Inferior parietal cortex (tissue), 1 donor: ENCODE results near the gene GRXCR1.

Experiments
- DNase-seq: peaks from one replicate; pipeline ENCODE4 v3.0.0-alpha.2; 2016; ENCODE audit errors: extremely low spot score

Gene GRXCR1

DNA sequence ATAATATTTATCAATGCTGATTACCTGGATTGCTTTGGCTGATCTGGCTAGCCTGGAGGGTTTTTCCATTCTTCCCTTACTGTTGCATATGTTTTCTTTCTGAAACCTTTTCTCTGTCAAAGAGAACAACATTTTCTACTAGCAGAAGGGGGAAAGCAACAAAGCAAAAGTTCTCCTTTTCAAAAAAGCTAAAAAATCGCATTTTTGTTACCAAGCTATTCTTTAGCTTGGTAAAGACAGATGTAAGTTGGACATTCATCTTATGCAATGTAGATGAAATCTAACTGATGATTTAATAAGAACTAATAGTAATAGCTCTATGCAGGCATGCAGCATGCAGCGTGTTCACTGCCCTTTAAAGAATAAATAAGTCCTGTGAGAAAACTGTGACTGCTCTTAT is at the start of gene GRXCR1:
Gene GRXCR1 (plus strand): TSS at position 301 of the 400 bp plus-strand sequence. CDS start 554 bp downstream, outside the sequence.
- DNase-seq, result no peak

DNA sequence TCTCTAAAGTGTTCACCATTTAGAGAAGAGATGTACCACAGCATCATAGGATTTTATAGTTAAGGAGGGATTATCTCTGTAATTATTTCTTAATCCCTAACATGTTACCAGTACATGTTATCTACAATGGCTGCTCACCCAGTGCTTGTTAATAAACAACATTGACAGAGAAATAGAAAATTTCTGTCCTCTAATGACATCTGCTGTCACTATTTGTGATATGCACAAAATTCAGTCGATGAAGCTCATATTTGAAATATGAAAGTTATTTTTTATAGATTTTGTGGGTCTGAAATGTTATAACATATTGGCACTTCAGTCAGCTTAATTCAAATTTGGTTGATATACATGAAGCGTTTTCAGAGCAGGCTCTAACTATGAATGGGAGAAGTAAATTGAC is 48.8 kb upstream of the GRXCR1 start:
- DNase-seq, result peak; percentile 12

DNA sequence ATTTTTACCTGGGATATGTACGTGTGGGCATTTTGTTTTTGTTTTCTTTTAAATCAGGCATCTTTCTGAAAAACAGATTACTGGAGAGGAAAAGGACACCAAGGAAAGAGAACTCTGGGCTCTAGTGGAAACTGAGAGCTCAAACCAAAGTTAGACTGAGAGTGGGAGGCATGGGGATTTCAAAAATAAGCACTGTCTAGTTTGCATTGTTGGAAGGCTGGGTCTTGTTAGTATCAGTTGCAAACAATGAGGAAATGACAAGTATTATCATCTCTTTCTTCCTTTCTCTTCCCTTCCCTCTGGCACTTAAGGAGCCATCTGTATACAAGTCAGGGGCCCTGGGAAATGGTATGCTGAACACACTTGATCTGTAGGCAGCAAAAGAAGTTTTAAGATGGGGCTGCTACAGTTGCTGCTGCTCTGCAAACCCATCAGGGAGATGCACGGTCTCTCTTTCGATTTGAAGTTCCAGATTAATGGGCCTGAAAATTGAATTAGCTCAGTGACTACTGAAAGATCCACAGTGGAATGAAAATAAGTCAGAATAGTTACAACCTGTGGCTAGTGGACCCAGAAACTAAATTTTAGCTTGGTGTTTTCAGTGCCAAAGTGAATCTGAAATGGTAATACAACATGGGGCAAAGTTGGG is 48.0 kb upstream of the GRXCR1 start:
- no peak for DNase-seq

DNA sequence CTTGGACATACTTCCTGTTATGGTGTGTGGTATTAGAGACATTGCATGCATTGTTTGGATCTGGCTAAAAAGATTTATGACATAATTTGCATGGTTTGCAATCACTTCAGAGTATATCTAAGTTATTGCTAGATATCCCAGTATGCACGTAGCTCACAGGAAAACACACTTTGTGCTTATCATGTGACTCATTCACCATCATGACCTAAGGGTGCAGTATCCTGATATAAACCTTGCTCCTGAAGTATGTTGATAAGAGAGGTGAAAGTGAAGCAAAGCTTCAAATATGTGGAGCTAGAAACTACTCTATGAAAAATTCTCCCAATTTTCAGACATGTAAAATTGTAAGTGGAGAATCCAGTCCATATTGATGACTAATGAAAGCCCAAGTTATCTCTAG is 46.9 kb upstream of the GRXCR1 start:
- no peak for DNase-seq

DNA sequence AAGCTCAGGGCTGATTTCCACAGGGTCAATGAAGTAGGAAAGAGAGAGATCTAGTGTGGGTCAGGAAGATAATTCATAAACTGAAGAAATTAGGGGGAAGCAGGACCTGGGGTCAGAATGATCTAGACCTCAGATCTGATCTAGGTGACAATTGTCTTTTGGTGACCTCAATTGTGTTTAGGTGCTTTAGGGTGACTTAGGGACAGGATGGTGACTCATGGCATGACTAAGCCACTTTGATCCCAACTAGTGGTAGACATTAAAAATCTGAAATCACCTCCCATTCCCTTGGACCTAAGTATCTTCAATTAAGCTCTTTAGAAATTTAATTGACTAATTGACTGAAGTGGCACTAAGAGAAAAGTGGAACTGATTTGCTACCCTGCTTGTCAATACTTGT is 36.7 kb upstream of the GRXCR1 start:
- DNase-seq, result no peak

DNA sequence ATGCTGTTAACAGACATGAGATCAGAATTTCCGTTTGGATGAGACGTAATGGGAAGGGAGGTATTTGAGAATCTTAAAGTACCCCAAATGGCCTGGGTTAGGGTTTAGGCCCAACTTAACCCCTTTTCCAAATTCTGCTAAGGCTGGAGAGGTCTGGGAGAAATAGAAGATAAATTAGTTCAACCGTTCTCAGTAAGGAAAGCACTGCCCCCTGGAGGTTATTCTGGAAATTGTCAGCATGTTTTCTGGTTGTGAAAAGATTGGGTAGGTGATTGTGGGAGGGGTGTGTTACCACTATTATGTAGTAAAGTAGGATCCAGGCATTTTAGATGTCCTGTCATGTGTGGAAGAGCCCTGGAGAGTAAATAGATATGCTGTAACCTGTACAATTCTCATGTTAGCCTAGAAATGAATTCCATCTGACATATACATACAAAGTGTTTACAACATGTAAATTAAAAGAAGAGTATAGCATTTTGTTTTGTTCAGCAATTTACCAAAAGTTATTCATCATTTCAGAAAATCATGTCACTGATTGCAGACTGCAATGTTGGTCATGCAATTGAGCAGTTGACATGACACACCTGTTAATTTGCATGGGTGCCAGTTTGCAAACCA is 26.8 kb upstream of the GRXCR1 start:
- peak; percentile 88 for DNase-seq

DNA sequence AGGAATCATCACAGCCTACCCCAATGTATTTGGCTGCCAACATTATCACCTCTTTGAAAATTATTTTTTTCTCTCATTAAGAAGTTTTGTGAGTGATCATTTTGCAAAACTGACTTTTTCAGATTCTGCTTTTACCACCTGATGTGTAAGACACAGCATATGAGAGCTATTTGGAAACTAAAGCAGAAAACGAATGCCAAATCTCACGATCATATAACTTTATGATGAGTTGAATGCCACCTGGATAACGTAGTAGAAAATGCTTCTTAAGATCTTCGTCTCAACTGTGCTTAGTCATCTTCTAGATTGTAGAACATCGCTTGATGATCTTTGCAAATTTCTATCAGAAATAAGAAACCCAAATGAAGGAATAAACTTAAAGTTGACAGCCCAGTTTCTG is 21.3 kb upstream of the GRXCR1 start:
- no peak for DNase-seq

DNA sequence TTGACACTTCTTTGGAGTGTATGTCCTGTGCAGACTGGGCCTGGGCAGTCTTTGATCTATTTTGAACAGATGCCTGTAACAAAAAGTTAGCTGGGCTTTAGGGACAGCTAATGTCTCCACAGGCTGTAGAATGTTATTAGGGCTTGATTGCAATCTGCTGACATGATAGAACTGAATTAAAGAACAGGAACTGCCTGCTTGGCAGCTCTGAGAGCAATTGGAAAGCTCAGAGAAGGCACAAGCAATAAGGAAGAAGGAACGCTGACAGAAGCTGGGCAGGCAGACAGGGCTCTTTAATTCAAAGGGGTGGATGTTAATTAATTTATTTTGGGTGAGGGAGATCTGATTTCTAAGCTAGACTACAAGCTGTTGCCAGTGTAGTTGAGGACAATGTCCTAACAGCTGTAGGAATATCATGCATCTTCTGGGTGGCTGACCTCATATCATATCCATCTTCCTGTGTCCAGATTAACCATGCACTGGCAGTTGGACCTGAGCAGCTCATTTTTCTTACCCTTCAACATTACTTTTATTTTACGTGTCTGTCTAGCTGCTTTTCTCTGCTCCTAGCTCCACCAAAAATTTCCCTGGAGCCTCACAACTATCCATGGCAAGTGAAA is 20.7 kb upstream of the GRXCR1 start:
- DNase-seq, result no peak

DNA sequence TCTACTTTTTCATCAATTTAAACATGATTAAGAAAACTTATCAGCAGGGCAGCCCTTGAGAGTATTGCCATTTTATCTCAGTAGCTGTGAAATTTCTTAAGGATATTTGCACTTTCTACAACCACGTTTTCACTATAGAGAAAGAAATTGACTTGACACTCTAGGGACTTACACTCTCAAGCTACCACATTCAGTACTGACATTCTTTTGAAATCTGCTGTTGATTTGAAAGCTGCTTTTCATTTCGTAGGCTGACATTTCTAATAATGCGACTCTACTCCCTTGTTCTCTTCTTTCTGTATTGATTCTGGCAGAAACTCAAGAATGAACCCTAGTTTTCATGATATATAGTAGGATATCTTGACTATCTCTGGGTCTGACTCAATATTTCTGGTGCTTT is 13.7 kb upstream of the GRXCR1 start:
- no peak for DNase-seq

DNA sequence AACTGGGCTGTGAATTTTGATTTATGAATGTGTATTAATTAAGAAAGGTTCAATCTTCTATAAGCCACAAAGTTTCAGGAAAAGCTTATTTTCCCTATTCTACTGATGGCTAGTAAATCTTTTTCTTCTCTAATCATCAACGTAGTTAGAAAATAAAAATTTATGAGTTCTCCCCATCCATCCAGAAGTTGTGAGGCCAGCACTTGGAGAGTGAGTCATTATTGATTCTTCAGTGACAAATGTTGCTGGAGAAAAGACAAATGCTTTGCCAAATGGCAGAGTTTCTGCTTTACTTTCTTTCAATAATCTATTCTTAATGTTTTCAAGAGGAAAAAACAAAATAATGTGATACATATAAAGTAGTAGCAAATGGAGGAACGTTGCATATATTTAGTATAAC is 11.3 kb upstream of the GRXCR1 start:
- no peak for DNase-seq

DNA sequence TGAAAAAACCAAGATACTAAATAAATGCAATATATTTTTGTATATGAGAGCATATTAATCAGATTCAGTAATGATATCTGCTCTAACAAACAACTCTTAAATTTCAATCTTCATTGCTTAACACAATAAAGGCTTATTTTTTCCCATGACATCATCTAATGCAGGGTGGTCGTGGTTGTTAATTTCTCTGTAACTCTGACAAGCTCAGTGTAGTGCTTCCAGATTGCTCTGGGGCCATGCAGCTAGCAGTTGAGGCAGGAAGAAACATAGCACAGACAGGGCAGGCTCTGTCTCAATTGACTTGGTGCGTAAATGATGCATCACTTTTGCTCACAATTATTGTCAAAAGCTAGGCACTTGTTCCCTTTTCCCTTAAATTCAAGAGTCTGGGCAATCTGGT is 869 bp upstream of the GRXCR1 start:
- no peak for DNase-seq

DNA sequence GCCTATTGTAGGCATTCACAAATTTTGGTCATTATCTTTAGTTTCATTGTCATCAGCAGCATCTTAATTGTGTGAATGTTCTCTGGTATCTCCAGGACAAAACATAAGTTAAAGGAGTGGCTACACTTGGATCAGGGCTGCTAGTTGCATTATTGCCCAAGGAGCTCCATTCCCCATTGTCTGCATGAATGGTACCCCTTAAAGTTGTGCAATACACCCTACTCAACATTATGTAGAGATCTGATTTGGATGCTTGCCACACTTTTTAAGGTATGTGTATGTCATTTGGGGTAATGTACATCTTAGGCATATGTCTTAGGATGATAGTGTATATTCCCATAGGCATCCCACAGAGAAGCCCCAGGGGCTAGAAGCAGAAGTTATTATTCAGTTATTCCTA is 2.9 kb downstream of the GRXCR1 start:
- no peak for DNase-seq

DNA sequence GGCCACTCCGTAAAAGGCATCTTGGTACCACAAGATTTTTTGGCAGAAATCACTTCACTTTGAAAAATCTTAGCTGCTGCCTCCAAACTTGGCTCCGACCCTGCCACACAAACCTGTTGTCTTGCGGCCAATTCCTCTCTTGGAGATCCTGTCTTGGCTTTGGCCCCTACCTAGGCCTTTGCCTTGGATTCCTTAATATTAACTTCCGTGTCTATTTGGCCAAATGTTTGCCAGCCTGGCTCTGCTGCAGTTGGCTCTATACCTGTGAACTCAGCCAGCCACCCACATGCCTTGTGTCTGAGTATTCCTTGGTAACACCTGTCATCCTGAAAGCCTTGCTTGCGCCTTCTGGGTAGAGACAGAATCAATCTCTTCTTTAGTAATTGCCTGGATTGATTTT is 12.5 kb downstream of the GRXCR1 start:
- DNase-seq, result no peak

DNA sequence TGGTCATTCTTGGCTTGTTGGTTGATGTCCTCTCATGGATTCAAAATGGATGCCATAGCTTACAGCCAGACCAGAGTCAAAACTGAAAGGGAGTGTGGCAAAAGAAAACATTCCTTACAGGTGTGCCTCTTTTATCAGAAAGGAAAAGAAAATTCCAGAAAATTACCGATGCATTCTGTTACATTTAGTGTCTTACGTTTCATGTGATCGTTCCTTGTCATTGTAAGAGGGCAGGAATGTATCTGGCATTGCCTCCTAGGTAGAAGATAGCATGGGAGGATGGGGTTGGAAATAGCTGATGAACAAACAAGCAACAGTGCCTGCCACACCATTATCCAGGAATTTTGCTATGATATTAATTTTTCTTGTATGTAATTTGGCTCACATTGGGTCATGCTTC is 13.1 kb downstream of the GRXCR1 start:
- DNase-seq, result no peak

DNA sequence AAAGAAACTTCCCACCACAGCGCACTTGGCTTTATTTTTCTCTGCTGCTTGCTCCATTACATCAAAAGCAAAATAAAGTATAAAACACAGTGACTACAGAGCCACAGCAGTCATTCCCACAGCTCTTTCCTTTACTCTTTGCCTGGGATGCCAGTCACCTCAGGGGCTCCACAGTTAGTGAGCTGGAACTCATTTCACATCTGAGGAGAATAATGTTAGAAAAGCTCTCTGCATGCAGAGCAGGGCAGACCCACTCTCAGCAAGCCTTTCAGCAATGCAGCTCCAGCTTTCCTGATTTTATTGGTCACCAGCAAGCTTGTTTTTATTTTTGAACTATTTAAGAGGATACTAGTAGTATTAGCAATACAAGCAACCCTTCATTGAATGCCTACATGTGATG is 13.8 kb downstream of the GRXCR1 start:
- DNase-seq, result no peak

DNA sequence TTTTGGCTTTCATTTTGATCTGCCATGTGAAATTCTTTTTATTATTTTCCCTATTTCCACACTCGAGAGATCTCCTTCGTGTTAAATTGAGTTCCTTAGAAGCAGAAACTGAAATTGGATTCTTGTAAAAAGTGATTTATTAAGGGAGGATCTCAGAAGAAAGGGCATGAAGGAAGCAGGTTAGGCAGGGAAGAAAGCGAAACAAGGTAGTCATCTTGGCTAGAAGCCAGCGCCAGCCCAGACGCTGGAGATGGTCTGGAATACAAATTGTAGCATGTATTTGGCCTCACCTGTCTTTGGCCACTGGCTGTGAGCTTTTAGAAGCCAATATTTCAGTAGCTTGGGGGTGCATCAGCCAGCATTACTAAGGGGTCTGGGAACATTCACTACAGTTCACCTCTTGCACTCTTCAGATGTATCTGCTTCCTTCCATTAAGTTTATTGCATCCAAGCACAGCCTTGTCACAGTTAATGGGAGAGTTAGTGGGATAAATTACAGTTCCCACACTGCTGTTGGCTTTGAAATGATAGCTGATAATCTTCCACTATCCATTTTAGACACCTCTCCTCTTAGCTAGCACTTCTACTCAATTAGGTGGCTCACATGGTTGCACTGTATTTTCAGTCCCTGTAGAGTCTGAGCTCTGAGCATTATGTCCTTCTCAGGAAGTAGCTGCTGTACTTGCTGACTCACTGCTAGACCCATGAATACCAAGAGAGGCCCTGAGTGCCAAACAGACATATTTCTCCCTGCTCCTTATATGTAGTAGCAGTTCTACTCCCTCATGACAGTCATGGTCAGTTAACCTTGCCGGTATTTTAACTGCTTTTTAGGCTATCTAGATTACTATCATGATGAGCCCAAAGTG is 14.6 kb downstream of the GRXCR1 start:
- no peak for DNase-seq

DNA sequence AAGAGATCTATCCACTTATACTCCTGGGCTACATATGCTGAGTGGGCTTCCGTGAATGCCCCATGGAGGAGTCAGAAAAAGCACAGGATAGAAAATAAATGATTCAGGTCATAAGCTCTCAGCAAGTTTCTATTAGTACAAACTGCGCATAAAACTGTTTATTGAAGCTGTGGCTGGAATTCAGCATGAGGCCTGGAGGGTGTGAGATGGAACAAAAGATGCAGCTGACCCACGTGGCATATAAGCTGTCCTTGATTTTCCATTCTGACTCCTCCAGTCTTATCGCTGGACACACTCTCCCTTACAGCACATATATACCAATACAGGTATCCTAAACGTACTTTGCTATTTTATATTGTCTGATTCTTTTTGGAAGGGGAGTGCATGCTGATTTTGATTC is 17.9 kb downstream of the GRXCR1 start:
- no peak for DNase-seq

DNA sequence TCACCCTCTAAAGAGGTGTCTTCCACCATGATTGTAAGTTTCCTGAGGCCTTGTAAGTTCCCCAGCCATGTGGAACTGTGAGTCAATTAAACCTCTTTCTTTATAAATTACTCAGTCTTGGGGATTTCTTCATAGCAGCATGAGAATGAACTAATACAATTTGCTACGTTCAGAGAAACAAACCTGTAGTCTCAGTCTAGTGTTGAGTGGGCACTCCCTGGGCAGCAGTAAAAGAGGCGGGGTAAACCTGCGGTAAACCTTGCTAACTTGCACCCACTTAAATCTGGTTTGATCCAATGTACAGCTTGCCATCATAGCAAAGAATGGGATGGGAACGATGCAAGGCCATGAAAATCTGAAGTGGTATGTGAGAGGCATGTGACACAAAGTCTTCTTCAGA is 22.4 kb downstream of the GRXCR1 start:
- DNase-seq, result no peak

DNA sequence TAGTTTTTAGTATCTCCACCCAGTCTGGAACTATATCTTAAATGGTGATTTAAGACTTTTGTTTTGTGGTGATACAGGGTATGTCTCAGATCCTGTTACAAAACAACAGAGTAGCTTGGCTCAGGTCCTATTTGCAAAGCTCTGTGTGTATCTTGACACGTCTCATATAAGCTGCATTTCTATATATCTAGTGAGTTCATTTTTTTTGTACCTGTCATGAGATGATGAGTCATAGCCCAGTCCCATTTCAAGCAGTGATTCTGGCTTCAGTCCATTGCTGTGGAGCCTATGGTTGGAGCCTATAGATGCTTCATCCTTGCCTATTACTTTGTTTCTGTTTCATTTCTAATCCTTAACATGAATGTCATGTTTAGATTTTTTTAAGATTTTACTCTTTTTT is 23.0 kb downstream of the GRXCR1 start:
- DNase-seq, result peak; percentile 40

DNA sequence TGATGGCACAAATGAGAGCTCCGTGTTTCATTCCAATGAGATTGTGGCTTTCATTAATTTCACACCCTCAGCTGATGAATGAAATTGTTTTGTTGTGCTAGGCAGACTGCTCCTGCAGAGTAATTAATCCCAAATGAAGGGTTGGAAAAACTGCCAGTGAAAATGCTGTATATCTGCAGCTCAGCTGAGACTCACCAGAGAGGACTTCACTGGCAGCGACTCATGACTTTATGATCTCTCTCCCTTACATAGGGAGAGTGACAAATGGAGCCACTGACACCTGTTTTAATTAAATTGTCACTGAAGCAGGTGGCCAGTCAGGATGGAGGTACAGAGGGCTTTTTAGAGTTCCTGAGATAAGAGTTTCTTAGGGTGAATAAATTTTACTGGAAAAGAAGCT is 24.8 kb downstream of the GRXCR1 start:
- no peak for DNase-seq

DNA sequence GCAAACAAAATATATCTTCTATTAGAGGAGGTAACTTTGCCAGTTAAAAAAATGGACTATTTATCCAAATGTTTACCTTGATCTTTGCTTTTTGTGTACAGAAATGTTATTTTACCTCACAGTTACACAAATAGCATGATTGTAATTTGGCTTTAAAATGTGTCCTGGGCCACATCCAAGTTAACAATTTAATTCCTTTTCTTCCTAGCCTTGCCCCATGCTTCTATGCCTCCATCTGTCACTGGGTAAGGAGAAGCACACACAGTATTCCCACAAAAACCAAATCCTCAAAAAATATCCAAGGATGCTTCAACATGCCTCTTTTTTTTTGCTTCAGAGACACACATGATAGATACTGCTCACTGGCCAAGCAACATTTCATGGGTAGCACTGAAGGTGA is 30.9 kb downstream of the GRXCR1 start:
- no peak for DNase-seq

DNA sequence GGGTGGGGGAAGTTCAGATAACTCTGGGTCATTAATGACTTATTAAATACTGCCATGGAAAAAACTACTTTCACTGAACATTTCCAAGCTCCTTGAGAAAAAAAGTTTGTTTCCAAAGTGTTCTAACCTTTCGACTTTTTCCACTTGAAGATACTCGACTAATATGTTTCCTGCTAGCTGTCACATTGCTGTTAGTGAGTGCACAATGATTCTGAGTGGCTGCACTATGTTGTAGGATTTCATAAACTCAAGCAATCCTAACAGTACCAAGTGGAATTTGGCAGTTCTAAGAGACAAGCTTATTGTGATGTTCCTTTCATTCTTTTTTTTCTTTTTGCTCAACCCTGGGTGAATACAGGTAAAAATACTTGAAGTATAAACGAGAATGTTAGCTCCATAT is 33.4 kb downstream of the GRXCR1 start:
- DNase-seq, result no peak

DNA sequence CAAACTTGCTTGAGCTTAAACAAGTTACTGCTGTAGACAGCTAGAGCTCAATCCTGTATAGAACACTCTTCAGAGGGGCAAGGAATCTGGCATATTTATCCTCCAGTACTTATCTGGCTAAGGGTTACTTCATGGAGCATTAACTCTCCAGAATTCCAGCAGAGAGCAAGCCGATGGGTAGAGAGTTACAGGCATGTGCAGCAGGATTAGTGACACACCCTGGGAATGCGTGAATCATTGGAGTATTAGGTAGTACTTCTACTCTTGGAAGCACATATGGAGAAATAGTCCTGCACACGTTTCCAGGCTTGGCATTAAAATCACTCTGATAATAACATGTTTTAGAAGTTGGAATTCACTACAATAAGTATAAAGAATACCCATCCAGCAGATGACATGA is 35.4 kb downstream of the GRXCR1 start:
- no peak for DNase-seq
